T47D (cell line): ENCODE results near the gene PRR20C.
"Not testable (repeated sequence)": the region's sequence is repeated elsewhere in the genome, so short reads cannot be mapped to it uniquely, and the experiment has no call there.

Experiments
- DNase-seq, 2 experiments: peaks; one replicate each; pipeline versions ENCODE4 v3.0.0 to v3.0.0-alpha.2; 2011 to 2012; ENCODE audit warnings: low read depth in 1 of 2, low spot score in 1 of 2
- JUND ChIP-seq: IDR thresholded peaks from 2 replicates; pipeline ENCODE4 v1.6.1; 2012; ENCODE audit warnings: low read depth
- in situ Hi-C: cut with HindIII; loops from 2 replicates; pipeline ENCODE4 v1.10.0; 2016; ENCODE audit warnings: low sequenced_read_pairs, low pct_unique_long_range_greater_than_20kb

The PRR20C gene

DNA sequence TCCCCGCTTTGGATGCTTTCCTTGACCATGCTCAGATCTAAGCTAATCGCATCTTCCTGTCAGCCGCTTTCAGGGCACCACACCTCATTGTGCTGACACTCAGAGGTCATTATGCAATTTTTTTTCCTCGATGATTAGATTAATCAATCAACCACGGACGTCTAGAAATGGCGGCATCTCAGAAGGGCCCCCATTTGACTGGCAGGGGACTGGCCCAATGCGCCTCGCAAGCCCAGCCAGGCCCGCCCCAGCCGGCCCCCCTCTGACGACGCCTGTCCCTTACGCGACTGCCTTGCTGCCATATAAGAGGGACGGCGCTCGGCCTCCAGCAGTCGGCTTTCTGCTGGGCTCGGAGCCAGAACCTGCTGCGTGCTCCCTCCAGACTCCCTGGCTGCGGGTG, at the start of gene PRR20C:
Gene PRR20C (plus strand): TSS at position 301 of the 400 bp plus-strand sequence. CDS start 387 bp downstream, outside the sequence.
- DNase-seq, in situ Hi-C loops: not testable (repeated sequence)

DNA sequence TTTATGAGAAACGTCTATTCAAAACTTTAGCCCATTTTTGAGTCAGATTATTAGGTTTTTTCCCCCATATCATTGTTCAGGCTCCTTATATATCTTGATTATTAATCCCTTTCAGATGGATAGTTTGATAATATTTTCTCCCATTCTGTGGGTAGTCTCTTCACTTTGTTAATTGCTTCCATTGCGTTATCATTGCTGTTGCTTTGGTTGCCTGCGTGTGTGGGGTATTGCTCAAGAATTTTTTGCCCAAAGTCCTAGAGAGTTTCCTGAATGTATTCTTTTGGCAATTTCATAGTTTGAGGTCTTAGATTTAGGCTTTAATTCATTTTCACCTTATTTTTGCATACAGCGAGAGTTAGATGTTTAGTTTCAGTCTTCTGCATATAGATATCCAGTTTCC, 38.9 kb upstream of the PRR20C start:
- no peak for TF ChIP-seq JUND

DNA sequence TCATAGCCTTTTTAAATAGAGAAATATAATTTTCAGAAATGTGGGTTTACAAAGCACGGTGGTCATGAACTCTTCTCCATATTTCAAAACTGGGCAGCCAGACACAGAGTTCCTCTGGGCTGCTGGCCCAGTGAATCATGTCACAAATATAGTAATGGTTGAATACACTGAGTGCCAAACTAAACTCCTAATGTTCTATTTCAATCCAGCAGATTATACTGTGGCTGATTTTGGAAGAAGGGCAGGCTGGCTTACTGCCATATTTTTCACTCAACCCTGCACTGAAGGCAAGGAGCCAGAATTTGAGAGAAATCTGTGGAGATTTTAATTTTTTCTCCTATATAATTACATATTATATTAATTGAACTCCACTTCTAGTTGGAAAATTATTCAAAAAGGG, 30.2 kb upstream of the PRR20C start:
- in situ Hi-C loops = no loop called here
- TF ChIP-seq JUND = no peak
- DNase-seq = no peak

More for the DNA sequence above, 38.9 kb upstream of the PRR20C start:
- no peak for DNase-seq
- in situ Hi-C loops = no loop called here

DNA sequence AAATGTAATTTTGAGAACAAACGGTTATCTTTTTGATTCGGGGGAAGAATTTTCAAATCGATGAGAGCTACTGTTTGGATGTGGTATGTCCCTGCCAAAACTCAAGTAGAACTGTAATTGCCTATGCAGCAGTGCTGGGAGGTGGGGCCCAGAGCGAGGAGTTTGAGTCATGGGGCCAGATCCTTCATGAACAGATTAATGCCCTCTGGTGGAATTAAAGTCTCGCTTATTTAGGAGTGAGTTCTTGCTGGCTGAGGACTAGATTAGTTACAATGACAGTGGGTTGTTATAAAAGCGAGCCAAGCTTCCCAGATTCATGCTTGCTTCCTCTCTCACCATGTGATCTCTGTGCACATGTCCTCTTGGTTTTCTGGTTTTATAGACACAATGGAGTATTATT, 25.0 kb upstream of the PRR20C start:
- peak in 1 of 2 experiments; percentile 7 for DNase-seq
- in situ Hi-C loops = no loop called here
- no peak for TF ChIP-seq JUND

DNA sequence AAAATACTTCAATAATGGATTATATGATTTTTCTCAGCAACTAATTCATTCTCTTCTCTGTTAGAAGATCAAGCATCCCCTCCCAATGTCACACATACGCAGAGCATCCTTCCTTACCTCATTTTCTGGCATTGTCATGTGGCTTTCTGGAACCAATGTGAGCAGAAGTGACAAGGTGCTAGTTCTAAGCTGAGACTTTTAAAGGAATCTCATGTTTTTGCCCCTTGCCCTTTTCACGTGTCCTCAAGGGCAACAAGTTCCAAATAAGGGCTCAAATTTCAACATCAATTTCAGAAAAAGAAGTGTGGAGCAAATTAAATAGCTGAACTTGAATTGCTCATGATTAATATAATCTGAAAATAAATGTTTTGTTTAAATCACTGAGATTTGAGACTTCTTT, 17.8 kb upstream of the PRR20C start:
- in situ Hi-C loops = no loop called here
- no peak for DNase-seq
- TF ChIP-seq JUND = no peak

DNA sequence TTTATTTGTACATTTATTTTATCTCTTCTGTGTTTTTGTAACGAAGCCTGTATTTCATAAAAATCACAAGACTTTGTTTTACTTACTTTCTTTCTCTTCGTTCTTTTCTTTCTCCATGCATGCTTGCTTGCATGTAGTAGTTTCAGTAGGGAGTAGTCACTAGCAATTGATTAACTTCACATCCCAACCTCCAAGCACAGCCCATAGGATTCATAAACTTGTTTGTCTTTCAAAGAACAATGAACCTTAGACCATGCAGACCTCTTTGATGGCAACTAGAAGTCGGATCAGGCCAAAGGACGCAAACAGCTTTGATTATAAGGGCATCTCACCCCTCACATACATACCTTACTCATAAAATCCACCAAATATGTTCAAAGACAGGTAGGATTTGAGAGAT, 16.3 kb upstream of the PRR20C start:
- TF ChIP-seq JUND = no peak
- DNase-seq = no peak
- in situ Hi-C loops = no loop called here

DNA sequence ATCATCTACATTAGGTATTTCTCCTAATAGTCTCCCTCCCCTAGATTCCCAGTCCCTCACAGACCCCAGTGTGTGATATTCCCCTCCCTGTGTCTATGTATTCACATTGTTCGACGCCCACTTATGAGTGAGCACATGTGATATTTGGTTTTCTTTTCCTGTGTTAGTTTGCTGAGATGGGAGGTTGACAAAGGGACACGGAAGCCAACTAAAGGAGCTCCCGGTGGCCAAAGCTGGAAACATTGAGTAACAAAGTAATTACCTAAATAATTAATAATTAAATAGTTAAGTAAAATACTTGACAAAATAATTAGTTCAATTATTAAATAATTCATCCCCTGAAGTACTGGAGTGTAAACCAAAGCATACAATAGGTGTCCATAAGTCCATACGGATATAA, 14.9 kb upstream of the PRR20C start:
- no peak for TF ChIP-seq JUND
- no peak for DNase-seq
- in situ Hi-C loops = no loop called here

DNA sequence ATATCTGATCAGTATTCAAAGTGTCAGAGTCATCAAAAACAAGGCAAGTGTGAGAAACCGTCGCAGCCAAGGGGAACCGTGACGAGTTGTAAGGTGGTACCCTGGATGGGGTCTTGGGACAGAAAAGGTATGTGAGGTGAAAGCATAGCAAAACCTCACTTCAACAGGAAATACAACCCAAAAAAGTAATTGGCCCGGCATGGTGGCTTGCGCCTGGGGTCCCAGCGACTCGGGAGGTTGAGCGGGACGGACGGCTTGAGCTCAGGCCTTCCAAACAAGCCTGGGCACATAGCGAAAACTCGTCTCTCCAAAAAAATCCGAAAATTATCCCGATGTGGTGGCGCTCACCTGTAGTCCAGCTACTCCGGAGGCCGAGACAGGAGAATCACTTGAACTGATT, 14.1 kb upstream of the PRR20C start:
- DNase-seq, in situ Hi-C loops: not testable (repeated sequence)

DNA sequence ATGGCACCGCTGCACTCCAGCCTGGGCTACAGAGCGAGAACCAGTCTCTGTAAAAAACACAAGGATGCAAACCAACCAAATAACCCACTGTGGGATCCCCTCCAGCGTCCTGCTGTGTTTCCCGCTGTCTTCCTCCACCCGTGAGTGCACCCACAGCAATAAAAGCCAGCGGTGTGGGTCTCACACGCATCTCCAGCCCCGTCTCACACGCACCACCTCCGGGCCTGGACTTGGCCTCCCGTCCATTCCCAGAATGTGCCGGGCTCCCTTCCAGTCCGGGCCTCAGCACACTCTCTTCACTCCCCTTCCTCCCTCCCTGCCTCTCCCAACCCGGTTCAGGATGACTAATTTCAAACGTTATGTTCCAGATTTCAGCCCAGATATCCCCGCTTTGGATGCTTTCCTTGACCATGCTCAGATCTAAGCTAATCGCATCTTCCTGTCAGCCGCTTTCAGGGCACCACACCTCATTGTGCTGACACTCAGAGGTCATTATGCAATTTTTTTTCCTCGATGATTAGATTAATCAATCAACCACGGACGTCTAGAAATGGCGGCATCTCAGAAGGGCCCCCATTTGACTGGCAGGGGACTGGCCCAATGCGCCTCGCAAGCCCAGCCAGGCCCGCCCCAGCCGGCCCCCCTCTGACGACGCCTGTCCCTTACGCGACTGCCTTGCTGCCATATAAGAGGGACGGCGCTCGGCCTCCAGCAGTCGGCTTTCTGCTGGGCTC, 13.5 kb upstream of the PRR20C start, which contains the start of gene PRR20A:
Gene PRR20A (plus strand): TSS at position 684 of the 734 bp plus-strand sequence. CDS start 387 bp downstream, outside the sequence.
- in situ Hi-C loops, DNase-seq: not testable (repeated sequence)

DNA sequence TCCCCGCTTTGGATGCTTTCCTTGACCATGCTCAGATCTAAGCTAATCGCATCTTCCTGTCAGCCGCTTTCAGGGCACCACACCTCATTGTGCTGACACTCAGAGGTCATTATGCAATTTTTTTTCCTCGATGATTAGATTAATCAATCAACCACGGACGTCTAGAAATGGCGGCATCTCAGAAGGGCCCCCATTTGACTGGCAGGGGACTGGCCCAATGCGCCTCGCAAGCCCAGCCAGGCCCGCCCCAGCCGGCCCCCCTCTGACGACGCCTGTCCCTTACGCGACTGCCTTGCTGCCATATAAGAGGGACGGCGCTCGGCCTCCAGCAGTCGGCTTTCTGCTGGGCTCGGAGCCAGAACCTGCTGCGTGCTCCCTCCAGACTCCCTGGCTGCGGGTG, 6.7 kb upstream of the PRR20C start, which contains the start of gene PRR20B:
Gene PRR20B (plus strand): TSS at position 301 of the 400 bp plus-strand sequence. CDS start 387 bp downstream, outside the sequence.
- DNase-seq, in situ Hi-C loops: not testable (repeated sequence)

DNA sequence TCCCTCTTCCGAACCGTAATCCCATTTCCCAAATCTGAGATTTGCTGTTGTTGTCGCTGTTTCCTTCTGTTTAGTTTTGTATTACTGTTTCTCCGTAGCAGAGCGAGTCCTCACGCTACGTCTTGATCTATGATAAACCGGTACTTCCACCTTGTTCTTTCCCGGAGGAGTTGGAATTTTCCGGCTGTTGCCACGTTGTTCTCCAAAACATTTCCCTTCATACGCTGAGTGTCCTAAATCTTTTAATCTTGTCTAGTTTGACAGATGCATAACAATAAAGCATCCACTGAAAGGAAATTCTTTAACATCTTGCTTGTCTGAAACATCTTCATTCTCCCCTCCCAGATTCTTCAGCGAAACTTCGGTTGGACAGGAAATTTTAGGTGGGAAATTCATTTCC, 5.8 kb upstream of the PRR20C start:
- DNase-seq, in situ Hi-C loops: not testable (repeated sequence)

DNA sequence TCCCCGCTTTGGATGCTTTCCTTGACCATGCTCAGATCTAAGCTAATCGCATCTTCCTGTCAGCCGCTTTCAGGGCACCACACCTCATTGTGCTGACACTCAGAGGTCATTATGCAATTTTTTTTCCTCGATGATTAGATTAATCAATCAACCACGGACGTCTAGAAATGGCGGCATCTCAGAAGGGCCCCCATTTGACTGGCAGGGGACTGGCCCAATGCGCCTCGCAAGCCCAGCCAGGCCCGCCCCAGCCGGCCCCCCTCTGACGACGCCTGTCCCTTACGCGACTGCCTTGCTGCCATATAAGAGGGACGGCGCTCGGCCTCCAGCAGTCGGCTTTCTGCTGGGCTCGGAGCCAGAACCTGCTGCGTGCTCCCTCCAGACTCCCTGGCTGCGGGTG, 6.5 kb downstream of the PRR20C start, which contains the start of gene PRR20D:
Gene PRR20D (plus strand): TSS at position 301 of the 400 bp plus-strand sequence. CDS start 387 bp downstream, outside the sequence.
- DNase-seq, in situ Hi-C loops: not testable (repeated sequence)

DNA sequence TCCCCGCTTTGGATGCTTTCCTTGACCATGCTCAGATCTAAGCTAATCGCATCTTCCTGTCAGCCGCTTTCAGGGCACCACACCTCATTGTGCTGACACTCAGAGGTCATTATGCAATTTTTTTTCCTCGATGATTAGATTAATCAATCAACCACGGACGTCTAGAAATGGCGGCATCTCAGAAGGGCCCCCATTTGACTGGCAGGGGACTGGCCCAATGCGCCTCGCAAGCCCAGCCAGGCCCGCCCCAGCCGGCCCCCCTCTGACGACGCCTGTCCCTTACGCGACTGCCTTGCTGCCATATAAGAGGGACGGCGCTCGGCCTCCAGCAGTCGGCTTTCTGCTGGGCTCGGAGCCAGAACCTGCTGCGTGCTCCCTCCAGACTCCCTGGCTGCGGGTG, 13.0 kb downstream of the PRR20C start, which contains the start of gene PRR20E:
Gene PRR20E (plus strand): TSS at position 301 of the 400 bp plus-strand sequence. CDS start 387 bp downstream, outside the sequence.
- DNase-seq, in situ Hi-C loops: not testable (repeated sequence)

DNA sequence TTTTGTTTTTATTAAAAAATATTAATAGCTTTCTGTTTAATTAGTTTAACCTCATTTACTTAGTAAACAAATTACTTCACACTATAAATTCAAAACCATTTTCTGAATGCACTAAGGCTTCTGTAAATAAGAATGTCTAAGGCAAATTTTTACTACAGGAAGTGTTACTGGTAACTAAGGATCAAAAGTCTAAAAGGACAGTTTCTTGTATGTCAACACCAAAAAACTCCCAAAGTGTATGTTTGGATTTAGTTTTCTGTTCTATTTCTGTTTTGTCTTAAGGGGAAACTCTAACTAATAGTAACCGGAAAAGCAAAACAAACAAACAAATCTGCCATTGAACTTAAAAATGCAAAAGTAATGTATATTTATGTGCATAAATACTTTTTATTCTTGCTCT, 37.8 kb downstream of the PRR20C start:
- no peak for DNase-seq
- in situ Hi-C loops = no loop called here
- TF ChIP-seq JUND = no peak
